CD4-positive, alpha-beta T cell treated with Interleukin-21 for 1 hour (primary cell): ENCODE results near the gene HPSE2.
"Not testable (repeated sequence)": the region's sequence is repeated elsewhere in the genome, so short reads cannot be mapped to it uniquely, and the experiment has no call there.

Source experiments
- DNase-seq: peaks from one replicate; pipeline ENCODE4 v3.0.0-alpha.2; 2020

Gene HPSE2

GRCh38 chr10:99002392-99002791 lies 233.3 kb downstream of the HPSE2 start:
- DNase-seq: no peak

GRCh38 chr10:98997596-98997995 lies 238.1 kb downstream of the HPSE2 start:
- DNase-seq: no peak

GRCh38 chr10:98994030-98994429 lies 241.6 kb downstream of the HPSE2 start:
- no peak for DNase-seq

- not testable (repeated sequence) for DNase-seq
Measured at GRCh38 chr10:98983751-98984150, 251.9 kb downstream of the HPSE2 start.

- no peak for DNase-seq
Measured at GRCh38 chr10:98980353-98980752, 255.3 kb downstream of the HPSE2 start.

GRCh38 chr10:98971464-98971863 lies 264.2 kb downstream of the HPSE2 start:
- no peak for DNase-seq

GRCh38 chr10:98967601-98968000 lies 268.1 kb downstream of the HPSE2 start:
- DNase-seq: no peak

- DNase-seq: no peak
Measured at GRCh38 chr10:98963608-98964007, 272.0 kb downstream of the HPSE2 start.

- no peak for DNase-seq
Measured at GRCh38 chr10:98959379-98959778, 276.3 kb downstream of the HPSE2 start.

- no peak for DNase-seq
Measured at GRCh38 chr10:98957801-98958200, 277.9 kb downstream of the HPSE2 start.

GRCh38 chr10:98956576-98957260 lies 278.9 kb downstream of the HPSE2 start:
- DNase-seq: no peak

- no peak for DNase-seq
Measured at GRCh38 chr10:98953251-98953650, 282.4 kb downstream of the HPSE2 start.

- DNase-seq: no peak
Measured at GRCh38 chr10:98951269-98952000, 284.2 kb downstream of the HPSE2 start.

- no peak for DNase-seq
Measured at GRCh38 chr10:98950106-98950505, 285.5 kb downstream of the HPSE2 start.

GRCh38 chr10:98949306-98949705 lies 286.3 kb downstream of the HPSE2 start:
- no peak for DNase-seq

GRCh38 chr10:98943681-98944080 lies 292.0 kb downstream of the HPSE2 start:
- no peak for DNase-seq

GRCh38 chr10:98929709-98930108 lies 305.9 kb downstream of the HPSE2 start:
- DNase-seq: no peak

- no peak for DNase-seq
Measured at GRCh38 chr10:98925651-98926050, 310.0 kb downstream of the HPSE2 start.

- no peak for DNase-seq
Measured at GRCh38 chr10:98924526-98924925, 311.1 kb downstream of the HPSE2 start.

- DNase-seq: no peak
Measured at GRCh38 chr10:98921316-98921715, 314.3 kb downstream of the HPSE2 start.

- no peak for DNase-seq
Measured at GRCh38 chr10:98920807-98921206, 314.8 kb downstream of the HPSE2 start.

GRCh38 chr10:98920360-98920759 lies 315.3 kb downstream of the HPSE2 start:
- DNase-seq: no peak

GRCh38 chr10:98919899-98920298 lies 315.8 kb downstream of the HPSE2 start:
- DNase-seq: no peak

GRCh38 chr10:98917828-98918227 lies 317.8 kb downstream of the HPSE2 start:
- no peak for DNase-seq
